GM20431 (cell line): Measurements from ENCODE around the gene CREB3.

Source experiments
- in situ Hi-C: fragments of 300-500 bp; cut with MseI, MboI; formaldehyde crosslinking; loops from one replicate; pipeline ENCODE4 v1.15.0; 2020; ENCODE audit warnings: low sequenced_read_pairs; ENCODE audit not compliant: unreplicated experiment

The CREB3 gene

DNA sequence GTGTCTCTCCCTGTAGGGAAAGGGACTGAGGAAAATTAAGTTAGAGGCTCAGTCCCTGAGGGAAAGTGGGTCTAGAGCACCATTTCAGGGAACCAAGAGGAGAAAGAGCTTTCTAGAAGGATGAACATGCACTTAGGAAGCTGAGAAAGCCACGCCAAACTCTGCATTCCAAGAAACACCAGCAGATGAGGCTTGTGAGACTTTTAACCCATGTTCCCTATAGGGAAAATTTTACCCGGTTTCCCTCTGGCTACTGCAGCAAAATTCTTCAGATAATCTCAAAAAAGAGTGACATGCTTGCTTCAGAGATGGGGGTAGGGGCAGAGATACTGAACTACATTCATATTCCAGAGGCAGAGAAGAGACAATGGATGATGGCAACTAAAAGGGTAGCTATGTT lies 9.0 kb upstream of the CREB3 start:
- in situ Hi-C loops = no loop called here

DNA sequence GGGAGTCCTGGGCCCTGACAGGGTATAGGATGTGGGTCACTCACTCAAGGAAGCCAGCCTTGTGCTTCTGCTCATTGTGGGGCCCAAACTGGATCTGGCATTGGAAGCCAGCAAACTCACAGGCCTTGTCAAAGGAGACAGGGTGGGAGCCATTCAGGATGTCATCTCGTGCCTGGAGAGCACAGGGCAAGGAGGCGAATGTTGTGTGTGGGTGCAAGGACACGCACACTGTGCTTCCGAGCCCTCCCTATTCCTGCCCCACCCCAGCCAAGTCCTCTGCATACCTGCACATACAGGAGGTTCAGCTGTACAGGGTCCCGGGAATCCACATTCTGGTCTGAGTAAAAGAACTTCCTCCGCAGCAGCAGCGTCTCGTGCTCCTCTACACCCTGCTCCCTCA lies 8.6 kb upstream of the CREB3 start:
- in situ Hi-C loops = no loop called here

DNA sequence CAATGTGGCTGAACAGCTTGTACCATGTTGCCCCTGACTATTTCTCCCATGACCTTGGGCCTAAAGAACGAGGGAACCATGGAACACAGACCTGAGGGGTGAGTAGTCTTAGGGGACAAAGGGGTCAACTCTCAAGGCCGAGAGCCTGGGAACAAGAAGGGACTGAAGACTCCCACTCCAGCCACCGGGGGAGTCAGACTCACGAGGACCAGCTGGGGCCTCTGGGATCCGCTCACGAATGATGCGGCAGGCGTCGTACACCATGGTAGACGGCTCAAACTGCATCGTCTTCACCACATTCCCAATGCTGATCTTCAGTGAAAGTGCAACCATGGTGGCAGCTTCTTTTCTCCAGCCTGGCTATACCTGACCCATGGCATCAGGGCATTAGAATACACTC lies 7.1 kb upstream of the CREB3 start:
- in situ Hi-C loops = no loop called here

DNA sequence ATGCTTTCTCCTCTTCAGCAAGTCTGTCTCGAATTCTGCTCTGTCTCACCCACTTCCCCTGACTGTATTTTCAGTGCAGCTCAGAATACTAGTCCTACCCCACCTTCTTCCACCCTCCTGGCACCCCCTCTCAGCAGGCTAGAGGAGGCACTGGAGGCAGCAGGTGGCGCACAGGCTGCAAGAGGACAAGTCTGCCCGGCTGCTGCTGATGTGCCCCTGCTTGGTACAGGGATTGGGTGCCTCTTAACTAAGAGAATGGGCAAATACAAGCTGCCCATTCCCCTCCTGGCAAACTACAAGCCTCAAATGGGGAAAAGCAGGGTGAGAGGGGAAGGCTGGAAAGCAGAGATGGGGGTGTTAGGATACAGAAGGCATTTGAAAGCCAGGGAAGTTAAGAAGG lies 5.5 kb upstream of the CREB3 start:
- in situ Hi-C loops = no loop called here

DNA sequence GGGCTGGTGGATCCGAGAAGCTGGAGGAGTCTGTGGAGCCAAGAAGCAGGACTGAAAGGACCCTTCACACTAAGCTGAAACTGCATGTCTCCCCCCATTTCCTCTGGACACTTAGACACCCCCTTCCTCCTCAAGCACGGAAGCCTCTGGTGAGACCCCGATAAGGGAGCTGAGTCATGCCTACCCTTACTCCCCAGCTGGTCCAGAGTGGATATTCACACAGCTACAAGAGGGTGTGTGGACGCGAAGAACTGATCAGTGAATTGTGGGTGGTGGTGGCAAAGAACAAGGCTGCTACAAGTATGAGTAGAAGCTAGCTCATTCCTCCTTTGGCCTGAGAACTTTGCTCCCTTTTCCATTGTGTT lies 4.8 kb upstream of the CREB3 start:
- in situ Hi-C loops = no loop called here

DNA sequence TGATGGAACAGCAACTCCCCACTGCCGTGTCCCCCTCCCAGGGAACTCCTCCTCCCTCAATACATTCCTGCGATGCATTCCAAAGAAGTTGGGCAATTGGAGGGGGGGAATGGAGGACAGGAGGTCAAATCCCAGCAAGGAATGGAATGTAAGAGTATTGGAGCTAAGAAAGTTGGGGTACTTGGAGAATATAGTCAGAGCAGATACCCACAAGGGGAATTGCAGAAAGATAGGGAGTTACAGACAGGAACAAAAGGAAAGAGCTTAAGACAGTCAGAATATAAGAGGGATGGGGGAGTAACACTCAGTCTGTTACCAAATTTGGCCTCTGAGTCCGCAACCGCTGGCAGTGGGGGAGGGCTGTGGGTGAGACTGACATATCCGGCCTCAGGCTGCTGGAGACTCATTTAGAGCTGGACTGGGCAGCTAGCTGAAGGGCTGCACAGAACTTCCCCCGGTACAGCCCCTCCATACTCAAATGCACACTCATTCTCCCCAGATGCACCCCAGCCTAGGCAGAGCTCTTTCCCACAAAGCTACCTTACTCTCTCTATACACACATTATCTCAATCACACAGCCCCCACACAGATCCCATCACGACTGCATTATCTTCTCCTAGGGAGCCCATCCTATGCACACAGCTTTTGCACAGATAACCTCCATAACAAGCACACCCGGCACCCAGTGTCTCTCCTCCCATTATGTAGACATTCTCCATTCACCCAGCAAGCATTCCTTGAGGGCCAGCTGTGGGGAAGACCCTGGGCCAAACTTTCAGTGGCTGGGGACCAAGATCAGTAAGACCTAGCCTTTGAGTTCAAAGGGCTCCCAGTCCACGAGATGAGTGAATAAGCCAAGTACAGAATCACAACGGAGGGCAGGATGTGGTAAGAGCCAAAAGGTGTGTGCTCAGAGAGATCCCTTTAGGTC lies 4.2 kb upstream of the CREB3 start:
- in situ Hi-C loops = no loop called here

DNA sequence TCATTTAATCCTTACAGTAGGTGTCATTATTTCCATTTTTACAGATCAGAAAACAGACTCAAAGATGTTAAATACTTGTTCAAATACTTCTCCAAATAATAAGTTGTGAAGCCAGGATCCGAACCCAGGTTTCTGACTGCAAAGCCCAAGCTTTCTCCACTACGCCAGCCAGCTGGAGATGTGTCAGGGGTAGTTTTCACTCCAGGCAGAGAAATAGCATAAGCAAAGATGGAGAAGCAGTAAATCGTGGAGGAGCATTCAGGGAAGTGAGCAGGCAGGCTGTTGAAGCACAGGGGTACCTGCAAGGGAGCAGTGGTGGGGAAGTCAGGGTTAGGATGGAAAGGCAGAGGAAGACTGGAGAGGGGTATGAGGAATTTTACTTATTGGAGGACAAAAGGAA lies 3.4 kb upstream of the CREB3 start:
- in situ Hi-C loops = no loop called here

DNA sequence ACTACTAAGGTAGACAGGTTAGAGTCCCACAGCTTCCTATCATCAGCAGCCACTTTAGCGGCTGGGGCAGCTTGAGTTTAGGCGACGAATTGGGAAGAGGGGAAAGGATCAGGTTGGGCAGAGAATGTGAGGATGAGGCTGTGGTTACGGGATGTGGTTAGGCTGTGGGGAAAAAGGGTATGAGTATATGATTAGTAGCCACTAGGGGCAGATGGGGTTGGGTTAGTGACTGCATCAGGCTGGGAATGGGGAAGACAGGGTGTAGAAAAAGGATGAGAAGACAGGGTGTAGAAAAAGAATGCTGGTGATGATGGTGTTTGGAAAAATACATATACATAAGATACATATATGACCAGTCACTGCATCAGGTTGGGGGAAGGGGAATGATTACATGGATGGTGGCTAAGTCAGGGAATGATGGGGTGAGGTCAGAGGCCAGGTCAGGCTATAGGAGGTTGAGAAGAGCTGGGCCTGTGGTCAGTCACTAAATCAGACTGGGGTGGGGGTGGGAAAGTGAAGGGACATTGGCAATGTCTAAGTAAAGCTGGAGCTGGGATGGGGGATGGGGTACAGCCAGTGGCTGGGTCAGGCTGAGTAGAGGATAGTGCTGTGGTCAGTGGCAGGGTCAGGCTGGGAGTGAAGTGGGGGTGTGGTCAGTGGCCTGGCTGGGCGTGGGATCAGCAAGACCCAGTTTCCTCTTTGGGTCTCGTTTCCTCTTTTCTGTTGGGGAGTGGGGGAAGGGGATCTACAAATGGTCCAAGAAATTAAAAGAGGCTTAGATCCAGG lies 2.6 kb upstream of the CREB3 start:
- in situ Hi-C loops = no loop called here

DNA sequence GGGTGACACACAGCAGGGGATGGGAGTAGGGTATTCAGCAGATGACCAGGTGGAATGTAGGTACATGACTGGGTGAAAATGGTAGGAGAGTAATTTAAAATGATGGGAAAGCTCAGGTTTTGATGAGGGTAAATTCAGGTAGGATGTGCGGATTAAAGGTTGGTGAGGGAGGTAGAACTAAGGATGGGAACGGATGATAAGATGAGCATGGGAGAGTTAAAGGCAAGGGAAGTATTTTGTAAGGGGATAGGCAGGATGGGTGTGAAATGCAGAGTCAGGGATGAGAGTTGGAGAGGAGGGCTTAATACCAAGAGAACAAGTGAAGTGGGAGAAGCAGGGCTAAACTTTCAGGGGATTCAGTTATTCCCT lies 2.0 kb upstream of the CREB3 start:
- in situ Hi-C loops = no loop called here

DNA sequence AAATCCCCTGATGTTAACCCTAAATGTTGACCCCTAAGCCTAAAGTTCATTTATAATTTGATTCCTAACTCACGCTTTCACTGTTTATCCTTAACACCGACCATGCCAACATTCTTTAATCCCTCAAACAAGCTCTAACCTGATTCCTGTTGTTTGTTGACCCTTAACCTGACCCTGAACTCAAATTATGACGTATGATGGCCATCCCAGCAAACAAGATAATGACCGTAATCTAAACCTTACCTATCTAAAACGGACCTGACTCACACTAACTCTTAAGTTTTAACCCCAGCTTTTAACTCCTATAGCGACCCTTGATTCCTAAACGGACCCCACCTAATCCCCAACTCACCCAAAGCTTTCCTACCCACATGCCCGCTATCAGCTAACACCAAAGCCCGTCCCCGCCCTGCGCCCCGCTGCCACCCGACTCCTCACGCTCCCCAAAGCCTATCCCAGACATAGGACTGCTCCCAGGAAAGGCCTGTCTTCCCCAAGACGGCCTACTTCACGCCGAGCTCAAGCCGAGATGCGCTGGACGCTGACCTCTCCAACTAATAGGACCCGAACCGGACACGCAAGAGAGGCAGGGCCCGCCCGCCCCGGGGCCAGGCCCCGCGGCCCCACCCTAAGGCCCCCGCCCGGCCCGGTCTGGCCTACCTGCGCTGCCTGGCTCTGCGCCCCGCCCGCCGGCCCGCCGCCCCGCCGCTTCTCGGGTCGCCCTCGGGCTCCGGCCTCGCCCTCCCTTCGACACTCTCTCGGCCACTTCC lies 866 bp upstream of the CREB3 start:
- in situ Hi-C loops = no loop called here

DNA sequence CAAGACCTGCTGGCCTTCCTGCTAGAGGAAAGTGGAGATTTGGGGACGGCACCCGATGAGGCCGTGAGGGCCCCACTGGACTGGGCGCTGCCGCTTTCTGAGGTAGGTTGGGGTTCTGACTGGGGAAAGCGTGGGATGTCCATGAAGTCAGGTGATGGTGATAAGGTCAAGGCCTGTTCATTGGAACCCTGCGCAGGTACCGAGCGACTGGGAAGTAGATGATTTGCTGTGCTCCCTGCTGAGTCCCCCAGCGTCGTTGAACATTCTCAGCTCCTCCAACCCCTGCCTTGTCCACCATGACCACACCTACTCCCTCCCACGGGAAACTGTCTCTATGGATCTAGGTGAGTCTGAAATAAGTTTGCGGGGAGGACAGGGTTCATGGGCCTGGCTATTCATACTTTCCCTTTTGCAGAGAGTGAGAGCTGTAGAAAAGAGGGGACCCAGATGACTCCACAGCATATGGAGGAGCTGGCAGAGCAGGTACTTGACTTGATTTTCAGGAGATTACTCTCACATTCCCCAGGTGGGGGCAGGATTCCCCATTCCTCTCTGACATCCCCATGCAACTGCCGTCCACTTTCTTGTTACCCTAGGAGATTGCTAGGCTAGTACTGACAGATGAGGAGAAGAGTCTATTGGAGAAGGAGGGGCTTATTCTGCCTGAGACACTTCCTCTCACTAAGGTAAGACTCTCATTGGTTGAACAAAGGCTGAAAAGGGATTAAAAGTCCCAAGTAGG lies 505 bp downstream of the CREB3 start:
- in situ Hi-C loops = no loop called here

DNA sequence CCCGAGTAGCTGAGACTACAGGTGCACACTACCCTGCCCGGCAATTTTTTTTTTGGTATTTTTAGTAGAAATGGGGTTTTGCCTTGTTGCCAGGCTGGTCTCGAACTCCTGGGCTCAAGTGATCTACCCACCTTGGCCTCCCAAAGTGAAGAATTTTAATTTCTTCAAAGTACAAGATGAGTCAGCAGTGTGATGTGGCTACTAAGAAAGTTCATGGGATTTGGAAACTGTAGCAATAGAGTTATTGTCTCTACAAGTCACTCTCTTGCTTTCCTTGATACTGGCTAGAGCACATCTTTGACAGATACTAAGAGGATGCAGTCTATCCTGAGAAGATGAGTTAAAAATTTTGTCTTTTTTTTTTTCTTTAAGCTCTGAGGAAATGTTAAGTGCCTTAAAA lies 1.6 kb downstream of the CREB3 start:
- in situ Hi-C loops = no loop called here

DNA sequence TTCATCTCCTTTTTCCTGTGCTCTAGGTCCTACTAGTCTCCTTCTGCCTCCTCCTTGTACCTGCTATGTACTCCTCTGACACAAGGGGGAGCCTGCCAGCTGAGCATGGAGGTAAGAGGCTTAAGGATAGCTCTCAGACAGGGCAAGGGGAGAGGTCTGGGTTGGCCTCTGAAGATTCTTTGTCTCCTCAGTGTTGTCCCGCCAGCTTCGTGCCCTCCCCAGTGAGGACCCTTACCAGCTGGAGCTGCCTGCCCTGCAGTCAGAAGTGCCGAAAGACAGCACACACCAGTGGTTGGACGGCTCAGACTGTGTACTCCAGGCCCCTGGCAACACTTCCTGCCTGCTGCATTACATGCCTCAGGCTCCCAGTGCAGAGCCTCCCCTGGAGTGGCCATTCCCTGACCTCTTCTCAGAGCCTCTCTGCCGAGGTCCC lies 3.8 kb downstream of the CREB3 start:
- in situ Hi-C loops = no loop called here

DNA sequence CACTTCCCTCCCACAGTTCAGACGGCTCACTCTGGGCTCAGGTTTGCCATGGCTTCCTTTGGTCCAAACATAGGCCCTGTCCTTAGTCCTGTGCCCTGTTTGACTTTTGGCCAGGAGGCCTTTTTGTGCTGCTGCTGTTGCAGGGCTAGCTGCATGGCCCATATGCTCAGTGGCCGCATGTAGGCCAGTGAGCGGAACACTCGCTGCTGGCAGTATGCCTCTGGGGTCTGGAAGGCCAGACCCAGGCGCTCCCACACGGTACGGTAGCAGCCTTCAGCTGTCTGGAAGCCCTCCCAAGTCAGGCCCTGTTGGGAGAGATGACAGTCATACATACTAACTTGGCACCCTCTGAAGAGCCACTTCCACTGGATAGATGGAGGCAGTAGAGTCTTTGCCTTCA lies 4.7 kb downstream of the CREB3 start:
- in situ Hi-C loops = no loop called here

DNA sequence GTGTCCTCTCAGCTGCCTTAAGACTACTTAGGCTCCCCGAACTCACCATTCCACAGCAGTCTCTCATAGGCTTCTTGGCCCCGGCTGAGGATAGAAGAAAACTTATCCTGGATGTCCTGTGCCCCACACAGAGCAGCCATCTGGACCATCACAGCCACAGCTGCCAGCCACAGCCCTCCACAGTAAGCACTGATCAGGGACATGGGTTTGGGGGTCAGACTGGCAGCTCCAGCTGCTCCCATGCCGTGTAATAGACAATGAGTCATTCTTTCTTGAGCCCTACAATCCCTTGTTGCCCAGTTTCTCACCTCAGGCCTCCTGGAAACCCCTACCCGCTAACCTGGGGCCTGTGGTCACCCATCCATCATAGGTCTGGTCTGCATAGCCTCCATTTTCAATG lies 5.7 kb downstream of the CREB3 start:
- in situ Hi-C loops = no loop called here

DNA sequence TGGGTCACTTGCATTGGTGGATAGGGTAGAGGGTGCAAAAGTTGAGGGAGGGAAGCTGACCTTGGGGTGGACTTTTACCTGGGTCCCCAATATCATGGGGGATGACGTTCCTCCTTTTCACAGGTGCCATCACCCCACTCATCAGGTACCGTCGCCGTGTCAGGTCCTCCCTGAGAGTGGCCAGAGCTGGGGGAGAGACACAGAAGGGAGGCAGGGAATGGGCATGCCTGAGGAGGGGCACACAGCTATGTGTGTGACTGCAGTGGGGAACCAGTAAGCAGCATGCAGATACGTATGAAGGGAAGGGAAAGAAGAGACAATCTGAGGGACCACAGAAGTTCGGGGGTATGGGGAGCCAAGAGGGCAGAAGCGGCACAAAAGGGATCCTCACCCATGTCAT lies 6.5 kb downstream of the CREB3 start:
- in situ Hi-C loops = no loop called here

DNA sequence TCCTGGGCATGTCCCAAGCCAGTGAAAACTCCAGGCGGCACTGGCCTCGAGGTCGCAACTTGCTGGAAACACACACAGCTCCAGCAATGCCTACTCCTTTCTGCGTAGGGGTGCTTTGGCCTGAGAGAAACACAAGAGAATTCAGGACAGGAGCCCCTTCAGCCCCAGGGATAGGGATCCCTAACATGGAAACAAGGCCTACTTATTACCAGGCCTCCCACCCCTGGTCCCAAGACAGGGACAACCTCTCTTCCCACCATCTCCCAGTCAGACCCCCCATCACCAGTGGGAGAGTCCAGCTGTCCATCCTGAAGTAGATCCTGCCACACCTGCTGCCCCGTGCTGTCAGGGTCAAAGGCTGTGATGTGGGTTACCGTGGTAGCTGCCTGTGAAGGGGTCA lies 7.8 kb downstream of the CREB3 start:
- in situ Hi-C loops = no loop called here

DNA sequence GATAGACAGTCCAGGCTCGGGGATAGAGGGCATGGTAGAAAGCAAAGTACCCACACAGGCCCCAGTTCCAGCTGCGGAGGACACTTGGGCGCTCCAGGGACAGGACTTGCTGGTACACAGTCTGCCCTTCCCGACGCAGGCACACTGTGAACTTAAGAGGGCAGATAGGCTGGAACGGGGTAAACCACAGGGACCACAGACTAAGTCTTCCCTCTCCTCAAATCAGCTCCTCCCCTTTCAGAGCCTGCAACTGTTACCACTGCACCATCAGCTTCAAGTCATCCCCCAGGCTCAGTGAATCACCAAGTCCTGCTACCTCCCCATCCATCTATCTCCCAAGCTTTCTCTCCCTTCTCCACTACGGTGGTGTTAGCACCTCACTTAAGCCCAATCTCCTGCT lies 9.3 kb downstream of the CREB3 start:
- in situ Hi-C loops = no loop called here

DNA sequence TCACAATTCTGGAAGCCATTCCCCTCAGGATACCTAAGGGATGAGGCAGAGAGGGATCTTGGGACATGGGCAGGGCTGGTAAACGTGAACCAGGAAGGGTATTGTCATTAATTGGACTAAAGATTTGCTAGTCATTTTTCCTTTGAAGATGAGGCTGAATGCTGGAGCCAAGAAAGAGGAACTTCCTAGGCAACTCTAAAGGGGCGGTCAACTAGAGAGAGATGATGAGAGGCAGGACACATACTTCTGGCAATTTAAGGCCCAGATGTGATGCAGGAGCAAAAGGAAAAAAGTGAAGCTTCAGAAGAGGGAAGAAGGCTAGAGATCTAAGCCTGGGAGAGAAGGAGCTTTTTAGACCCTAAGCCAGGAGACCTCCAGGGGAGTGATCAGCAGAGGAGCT lies 11.0 kb downstream of the CREB3 start:
- in situ Hi-C loops = no loop called here

DNA sequence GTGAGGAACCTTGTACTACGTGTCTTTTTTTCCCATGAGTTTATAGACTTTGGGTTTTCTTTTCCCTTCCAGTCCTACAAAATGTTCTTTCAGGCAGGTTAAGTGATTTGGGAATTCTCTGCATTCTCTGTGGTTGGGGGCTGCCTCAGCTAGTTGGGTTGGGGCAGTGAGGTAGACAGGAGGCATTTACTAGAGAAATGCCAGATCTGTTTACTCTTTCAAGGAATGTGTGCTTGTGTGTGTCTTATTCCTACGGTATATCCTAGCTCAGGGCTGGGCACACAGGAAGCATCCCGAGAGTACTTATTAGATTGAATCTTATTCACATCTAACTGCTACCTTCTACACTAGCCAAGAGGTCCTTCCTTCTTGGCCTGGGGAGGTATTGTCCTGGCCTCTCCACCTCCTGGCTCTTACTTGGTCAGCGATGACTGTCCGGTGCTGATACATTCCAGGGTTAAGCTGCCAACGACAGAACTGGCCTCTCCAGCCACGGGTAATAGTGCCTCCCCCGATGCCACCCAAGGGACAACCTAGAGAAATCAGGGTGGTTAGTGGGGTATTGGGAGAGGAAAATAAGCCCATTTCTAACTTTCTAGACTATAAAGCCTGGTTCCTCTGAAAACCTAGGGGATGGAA lies 11.5 kb downstream of the CREB3 start:
- in situ Hi-C loops = no loop called here
